Fibroblast of skin of left biceps (primary cell): ENCODE measurements around the gene COASY.
A peak's percentile ranks its signal among the peaks of the same experiment; 100 is the strongest.
"Not testable (repeated sequence)": the region's sequence is repeated elsewhere in the genome, so short reads cannot be mapped to it uniquely, and the experiment has no call there.

Experiments used
- DNase-seq, 2 experiments: peaks; one replicate each; pipeline ENCODE4 v3.0.0-alpha.2; 2013; ENCODE audit warnings: low read depth in 2 of 2

COASY gene

DNA sequence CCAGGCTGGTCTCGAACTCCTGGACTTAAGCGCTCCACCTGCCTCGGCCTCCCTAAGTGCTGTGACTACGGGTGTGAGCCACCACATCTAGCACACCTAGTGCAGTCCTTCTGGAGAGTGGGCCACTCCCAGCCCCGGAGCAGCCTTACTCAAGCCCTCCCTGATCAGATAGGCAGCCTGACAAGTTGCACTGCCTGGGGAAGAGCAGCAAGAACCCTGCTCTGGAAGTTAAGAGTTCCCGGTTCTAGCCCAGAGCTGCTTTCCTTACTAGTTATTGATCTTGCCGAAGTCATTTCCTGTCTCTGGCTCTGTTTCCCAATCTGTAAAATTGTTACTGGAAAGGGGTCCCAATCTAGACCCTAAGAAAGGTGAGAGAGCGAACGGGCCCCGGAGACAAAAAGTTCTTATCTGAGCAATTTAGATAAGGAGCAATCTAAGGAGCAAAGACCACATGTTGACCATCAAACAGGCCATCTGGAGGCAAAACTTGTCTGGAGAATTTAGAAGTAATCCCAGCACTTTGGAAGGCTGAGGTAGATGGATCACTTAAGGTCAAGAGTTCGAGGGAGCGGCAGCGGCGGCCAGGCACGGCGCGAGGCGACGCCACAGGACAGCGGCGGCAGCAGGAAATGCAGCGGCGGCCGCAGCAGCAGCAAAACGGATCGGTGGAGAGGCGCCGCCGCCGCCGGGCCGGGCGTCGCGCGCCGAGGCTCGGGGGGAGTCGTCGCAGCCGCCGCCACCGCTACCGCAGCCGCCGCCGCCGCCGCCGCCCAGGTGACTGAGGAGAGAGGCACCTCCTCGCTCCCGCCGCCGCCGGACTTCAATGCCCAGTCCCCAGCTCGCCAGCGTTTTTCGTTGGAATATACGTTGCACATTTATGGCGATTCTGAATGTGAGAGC, 30.2 kb upstream of the COASY start:
- DNase-seq: no peak

DNA sequence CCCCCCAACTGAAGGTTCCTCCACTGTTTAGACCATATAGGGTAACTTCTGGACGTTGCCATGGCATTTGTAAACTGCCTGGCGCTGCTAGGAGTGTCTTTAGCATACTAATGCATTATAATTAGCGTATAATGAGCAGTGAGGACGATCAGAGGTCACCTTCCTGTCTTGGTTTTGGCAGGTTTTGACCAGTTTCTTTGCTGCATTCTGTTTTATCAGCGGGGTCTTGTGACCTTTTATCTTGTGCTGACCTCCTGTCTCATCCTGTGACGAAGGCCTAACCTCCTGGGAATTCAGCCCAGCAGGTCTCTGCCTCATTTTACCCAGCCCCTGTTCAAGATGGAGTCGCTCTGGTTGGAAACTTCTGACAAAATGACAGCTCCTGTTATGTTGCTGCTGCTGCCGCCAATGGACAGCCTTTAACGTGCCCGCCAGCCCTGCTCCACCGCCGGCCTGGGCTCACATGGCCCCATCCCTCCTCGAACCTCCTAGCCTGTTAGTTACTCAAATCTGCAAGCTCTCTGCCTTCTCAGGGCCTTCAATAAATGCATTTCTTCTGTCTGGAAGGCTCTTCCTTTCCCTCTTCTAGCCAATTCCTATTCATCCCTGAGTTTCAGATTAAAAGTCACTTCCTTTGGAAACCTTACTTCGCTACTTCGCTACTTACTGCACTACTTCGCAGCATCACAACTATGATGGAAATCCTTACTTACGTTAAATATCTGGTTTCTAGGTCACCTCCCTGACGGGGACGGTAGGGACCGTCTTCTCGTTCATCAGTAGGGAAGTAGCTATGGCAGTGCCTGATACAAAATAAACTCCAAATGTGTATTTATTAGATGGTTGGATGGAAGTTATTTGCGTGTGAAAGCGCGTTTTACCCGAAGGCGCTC, 26.5 kb upstream of the COASY start:
- DNase-seq: no peak

DNA sequence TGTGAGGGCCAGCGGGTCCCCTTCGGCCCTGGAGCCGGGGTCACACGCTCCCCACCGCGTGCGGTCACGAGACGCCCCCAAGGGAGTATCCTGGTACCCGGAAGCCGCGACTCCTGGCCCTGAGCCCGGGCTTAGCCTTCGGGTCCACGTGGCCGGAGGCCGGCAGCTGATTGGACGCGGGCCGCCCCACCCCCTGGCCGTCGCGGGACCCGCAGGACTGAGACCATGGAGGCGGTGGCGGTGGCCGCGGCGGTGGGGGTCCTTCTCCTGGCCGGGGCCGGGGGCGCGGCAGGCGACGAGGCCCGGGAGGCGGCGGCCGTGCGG, 25.9 kb upstream of the COASY start, which contains the start of gene NAGLU:
TSS of gene NAGLU (plus strand) at position 194 of the 324 bp plus-strand sequence. CDS start at position 226, 32 bp downstream.
- peak in 1 of 2 experiments; percentile 63 for DNase-seq

DNA sequence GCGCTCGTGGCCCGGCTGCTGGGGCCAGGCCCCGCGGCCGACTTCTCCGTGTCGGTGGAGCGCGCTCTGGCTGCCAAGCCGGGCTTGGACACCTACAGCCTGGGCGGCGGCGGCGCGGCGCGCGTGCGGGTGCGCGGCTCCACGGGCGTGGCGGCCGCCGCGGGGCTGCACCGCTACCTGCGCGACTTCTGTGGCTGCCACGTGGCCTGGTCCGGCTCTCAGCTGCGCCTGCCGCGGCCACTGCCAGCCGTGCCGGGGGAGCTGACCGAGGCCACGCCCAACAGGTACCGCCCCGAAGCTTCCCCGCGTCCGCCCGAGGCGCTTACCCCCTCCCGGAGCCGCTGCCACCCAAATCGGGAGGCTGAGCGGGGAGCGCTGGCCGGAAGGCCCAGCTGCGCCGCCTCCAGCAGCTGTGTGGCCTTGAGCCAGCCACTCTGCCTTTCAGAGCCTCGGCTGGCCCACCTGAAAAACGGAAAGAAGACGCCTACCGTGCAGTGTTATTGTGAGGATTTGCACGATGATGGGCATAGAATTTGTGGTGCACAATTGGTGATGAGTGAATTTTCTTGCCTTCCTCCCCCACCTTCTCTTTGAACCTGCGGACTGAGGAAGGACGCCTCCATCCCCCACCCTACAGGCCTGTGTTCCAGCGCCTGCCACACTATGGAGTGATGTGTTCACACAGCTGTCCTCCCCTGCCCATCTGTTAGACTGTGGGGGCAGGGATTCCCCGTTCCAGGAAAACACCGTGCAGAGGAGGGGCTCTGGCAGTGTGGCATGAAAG, 25.4 kb upstream of the COASY start:
- no peak for DNase-seq

DNA sequence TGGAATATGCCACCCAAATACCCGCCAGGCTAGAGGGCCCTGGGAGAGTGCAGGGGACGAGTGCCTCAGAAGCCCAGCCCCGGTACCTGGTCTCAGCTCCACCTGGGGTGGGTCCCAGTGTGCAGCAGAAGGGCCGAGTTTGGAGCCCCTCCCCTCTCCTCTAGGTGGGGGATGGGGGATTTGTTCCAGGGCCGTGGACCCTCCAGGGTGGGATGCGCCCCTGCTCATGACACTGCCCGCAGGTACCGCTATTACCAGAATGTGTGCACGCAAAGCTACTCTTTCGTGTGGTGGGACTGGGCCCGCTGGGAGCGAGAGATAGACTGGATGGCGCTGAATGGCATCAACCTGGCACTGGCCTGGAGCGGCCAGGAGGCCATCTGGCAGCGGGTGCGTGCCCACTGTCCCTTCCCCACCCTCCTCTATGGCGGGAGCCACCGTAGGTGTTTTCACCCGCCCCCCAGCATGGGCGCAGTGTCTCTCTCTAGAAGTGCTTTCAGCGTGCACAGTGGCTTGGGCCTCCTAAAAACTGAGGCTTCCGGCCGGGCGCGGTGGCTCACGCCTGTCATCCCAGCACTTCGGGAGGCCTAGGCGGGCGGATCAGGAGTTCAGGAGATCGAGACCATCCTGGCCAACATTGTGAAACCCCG, 24.7 kb upstream of the COASY start:
- no peak for DNase-seq

DNA sequence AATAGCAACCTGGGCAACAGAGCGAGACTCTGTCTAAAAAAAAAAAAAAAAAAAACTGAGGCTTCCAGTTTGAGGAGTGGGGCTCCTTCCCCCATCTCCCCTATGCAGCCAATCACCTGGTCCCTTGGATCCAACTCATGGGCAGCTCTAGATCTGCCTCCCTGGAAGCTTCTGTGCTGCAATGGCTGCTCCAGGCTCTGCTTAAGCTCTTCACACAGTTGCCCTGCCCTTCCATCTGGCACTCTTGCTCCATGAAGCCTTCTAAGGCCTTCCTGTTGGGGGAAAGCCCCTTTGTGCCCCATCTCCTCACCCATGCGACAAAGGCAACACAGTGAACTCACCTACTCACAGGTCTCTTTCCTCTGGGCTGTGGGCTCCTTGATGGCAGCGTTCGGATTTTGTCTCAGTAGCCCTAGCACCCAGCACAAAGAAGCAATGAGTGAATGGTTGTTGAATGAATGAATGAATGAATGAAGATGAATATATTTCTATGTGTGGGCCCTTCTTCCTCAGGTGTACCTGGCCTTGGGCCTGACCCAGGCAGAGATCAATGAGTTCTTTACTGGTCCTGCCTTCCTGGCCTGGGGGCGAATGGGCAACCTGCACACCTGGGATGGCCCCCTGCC, 24.0 kb upstream of the COASY start:
- no peak for DNase-seq

DNA sequence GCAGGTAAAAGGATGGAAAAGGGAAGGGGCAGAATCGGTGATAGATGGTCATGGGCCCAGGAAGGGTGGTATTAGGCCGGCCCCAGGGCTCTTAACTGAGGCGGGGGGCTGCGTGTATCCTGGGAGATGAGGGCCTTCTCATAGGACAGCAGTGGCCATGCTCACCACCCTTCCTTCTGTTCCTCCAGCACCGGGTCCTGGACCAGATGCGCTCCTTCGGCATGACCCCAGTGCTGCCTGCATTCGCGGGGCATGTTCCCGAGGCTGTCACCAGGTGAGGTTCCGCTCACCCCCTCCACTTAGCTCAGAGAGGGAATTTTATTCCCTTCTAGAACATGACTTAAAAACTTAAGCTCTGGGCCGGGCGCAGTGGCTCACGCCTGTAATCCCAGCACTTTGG, 23.5 kb upstream of the COASY start:
- DNase-seq: no peak

DNA sequence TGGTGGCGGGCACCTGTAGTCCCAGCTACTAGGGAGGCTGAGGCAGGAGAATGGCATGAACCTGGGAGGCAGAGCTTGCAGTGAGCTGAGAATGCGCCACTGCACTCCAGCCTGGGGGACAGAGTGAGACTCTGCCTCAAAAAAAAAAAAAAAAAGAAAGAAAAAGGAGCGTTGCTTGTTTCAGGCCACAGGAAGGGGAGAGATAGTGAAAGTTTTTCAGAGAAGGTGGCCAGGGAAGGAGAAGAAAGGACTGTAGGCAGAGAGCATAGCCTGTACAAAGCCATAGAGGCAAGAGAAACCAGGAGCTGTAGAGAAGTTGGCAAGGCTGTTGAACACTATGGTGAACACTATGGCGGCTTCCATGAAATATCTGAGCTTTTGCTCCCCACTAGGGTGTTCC, 21.4 kb upstream of the COASY start:
- not testable (repeated sequence) for DNase-seq

DNA sequence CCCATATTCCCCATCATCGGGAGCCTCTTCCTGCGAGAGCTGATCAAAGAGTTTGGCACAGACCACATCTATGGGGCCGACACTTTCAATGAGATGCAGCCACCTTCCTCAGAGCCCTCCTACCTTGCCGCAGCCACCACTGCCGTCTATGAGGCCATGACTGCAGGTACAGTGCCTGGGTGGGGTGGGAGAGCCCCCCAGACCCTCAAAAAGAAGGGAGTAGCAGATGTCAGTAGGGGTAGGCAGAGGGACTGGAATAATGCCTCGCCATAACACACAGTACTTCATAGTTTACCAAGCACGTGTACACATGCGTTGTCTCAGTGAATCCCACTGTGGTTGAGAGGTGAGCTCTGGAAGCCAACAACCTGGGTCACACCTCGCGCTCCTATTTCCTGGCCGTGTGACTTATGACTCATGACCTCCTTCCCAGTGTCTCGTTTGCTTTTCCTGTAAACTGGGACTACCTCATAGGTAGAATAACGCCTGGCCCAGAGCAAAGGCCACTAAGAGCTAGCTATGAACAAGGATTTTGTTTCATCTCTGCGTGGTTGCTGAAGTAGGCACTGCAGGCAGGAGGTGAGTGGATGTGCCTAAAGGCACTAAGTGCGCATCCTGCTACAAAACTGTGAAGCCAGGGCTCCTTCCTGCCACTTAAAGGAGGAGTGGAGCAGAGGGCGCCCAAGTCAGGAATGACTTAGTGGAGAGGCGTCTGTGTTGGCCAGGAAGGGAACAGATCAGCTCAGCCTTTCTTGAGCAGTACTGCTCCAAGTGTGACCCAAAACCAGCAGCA, 20.7 kb upstream of the COASY start:
- DNase-seq: no peak

DNA sequence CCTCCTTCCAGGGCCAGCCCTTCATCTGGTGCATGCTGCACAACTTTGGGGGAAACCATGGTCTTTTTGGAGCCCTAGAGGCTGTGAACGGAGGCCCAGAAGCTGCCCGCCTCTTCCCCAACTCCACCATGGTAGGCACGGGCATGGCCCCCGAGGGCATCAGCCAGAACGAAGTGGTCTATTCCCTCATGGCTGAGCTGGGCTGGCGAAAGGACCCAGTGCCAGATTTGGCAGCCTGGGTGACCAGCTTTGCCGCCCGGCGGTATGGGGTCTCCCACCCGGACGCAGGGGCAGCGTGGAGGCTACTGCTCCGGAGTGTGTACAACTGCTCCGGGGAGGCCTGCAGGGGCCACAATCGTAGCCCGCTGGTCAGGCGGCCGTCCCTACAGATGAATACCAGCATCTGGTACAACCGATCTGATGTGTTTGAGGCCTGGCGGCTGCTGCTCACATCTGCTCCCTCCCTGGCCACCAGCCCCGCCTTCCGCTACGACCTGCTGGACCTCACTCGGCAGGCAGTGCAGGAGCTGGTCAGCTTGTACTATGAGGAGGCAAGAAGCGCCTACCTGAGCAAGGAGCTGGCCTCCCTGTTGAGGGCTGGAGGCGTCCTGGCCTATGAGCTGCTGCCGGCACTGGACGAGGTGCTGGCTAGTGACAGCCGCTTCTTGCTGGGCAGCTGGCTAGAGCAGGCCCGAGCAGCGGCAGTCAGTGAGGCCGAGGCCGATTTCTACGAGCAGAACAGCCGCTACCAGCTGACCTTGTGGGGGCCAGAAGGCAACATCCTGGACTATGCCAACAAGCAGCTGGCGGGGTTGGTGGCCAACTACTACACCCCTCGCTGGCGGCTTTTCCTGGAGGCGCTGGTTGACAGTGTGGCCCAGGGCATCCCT, 18.5 kb upstream of the COASY start:
- no peak for DNase-seq

DNA sequence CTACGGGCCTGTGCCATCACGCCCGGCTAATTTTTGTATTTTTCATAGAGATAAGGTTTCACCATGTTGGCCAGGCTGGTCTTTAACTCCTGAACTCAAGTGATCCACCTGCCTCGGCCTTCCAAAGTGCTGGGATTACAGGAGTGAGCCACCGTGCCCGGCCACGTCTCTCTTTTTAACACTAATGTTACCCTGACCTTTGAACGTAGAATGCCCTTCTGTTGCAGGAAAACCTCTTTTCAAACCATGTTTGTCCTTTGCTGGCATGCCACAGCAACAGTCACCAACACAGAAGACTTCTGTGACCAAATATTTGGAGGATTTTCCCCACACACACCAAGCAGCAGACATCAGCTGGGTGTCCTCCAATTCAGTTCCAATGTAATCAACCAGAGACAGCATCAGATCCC, 17.1 kb upstream of the COASY start:
- no peak for DNase-seq

DNA sequence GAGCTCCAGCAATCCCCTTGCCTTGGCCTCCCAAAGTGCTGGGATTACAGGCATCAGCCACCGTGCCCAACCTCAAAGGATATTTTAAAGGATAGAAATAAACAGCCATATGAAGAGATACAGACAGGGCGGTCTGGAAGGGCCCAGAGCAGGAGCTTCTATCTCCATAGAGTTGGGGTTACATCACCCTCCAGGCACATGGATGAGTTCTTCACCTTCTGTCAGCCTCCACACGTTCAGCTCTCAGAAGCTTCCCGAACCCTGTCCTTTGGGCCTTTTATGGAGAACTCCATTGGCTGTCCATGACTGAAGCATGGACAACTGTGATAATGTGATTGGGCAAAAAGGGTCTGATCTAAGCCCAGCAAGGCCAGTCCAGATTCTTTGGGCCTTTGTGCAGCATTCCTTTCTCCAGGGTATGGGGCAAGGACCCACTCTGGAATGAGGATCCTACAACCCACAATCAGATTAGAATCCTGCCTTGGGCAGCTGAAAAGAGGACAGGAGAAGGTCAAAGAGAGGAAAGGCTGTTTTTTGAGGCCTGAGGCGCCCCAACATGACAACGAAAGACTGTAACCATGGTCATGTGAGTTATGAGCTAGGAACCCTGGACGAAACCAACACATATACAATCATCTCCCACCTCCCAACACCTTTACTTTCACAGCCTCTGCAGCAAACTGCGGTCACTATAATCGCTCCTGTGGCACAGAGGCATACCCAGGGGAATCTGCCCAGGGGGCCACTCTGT, 16.0 kb upstream of the COASY start:
- not testable (repeated sequence) for DNase-seq

DNA sequence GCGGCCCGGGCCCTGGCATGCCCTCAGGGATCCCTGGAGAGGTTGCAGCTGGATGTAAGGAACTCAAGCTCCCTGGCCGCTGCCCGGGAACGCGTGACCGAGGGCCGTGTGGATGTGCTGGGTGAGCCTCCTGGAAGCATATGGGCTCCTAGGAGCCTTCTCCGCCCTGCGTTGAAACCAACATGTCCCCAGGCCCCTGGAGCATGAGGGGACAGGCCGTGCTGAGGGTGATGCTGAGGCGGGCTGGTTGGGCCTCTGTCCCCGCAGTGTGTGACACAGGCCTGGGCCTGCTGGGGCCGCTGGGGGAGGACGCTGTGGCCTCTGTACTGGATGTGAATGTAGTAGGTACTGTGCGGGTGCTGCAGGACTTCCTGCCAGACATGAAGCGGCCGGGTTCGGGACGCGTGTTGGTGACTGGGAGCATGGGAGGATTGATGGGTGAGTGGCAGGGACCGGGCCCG, 14.9 kb upstream of the COASY start:
- DNase-seq: no peak

DNA sequence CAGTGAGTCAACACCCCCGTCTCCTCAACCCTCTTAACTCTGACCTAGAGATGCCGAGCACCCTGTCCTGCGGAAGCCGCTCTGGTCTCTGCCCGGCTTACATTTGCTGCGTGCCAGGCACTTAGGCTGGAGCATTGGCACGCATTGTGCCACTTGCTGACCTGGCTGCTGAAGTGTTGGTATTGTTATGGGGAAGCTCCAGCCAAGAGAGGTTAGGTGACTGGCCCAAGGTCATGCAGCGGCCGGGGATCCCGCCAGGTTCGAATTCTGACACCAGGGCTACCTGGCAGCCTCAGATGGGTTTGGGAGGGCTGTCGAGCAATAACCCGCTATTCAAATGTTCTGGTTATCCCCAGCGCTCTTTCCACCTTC, 14.3 kb upstream of the COASY start:
- no peak for DNase-seq

DNA sequence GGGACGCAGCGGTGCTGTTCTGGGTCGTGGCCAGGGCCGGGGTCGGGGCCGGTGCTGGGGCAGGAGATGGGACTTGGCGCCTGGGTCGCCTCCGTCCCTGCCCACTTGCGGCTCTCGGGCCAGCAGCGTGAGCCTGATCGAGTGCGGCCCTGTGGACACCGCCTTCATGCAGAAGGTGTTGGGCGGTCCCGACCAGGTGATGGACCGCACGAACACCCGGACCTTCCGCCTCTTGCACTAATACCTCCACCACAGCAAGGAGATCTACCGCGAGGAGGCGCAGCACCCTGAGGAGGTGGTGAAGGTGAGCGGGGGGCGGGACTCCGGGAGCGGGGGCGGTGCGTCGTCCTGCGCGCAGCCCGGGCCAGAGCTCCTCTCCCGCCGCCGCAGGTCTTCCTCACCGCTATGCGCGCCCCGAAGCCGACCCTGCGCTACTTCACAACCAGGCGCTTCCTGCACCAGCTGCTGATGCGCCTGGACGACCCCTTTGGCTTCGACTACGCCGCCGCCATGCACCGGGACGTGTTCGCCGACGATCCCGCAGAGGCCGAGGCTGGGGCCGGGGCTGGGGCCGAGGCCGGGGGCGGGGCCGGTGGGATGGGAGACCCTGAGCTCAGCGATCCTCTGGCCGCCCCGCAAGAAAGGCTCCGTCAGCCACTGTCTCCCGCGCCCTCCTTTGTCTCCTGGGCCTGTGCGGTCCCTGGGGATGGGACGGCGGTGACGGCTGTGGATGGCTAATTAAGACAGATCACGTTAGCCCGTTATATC, 13.7 kb upstream of the COASY start:
- DNase-seq: no peak

DNA sequence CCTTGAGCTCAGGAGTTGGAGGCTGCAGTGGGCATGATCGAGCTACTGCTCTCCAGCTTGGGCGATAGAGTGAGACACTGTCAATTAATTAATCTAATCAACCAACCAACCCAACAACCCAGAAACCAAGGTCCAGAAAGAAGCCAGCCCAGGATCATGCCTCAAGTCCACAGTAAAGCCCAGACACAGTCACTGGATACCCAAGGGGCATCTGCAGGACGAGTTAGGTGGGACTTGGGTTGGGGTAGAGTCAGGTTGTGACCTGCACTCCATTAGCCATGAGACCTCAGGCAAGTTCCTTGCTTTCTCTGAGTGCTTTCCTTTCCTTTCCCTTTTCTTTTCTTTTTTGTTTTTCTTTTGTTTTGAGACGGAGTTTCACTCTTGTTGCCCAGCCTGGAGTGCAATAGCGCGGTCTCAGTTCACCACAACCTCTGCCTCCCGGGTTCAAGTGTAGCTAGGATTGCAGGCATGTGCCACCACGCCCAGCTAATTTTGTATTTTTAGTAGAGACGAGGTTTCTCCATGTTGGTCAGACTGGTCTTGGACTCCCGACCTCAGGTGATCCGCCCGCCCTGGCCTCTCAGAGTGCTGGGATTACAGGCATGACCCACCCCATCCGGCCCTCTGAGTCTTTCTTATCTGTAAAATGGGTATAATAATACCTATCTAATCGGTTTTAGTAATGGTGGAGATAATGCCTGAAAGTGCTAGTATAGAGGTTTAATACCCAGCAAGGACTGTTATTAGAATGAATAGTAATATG, 12.8 kb upstream of the COASY start:
- no peak for DNase-seq

DNA sequence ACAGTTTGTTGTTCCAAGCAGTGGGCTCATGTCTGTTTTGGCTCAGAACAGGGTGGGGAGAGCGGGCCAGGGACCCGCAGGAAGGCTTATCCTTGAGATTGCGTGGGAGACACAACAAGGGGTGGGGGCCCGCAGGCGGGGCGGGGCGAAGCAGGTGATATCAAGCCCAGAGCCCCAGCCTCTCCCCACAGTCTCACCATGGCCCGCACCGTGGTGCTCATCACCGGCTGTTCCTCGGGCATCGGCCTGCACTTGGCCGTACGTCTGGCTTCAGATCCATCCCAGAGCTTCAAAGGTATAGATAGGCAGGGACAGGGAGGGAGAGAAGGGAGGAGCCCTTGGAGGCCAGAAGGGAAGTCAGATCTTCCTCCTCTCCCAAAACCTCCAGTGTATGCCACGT, 9.2 kb upstream of the COASY start, which contains the start of gene HSD17B1:
TSS of gene HSD17B1 (plus strand) at position 188 of the 400 bp plus-strand sequence. CDS start at position 199, 11 bp downstream.
- not testable (repeated sequence) for DNase-seq
